NCI-H187 (cell line): ENCODE measurements around the gene PLCL1.

Experiments
- DNase-seq, 2 experiments: peaks; one replicate each; lab custom pipeline; 2025; lab: John Stamatoyannopoulos, UW

Gene PLCL1

DNA sequence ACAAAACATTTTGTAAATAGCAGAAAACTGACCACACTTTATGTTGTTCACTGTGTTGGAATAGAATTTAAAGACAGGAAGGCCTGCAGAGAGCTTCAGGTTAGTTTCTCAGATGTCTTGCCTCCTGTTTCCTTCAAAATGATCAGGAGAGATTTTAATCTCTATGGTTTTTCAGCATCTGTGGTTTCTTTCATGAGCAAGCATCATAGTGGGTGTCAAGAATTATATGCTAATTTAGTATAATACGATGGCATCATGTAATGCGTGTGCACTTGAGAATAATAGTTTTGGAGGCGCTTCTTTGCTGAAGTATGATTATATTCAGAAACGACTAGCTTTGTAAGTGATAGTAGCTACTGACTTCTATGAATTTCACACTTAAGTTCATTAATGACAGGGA lies 149.9 kb downstream of the PLCL1 start:
- DNase-seq = no peak

- DNase-seq = no peak
Measured at GRCh38 chr2:197958592-197959150, 154.3 kb downstream of the PLCL1 start.

DNA sequence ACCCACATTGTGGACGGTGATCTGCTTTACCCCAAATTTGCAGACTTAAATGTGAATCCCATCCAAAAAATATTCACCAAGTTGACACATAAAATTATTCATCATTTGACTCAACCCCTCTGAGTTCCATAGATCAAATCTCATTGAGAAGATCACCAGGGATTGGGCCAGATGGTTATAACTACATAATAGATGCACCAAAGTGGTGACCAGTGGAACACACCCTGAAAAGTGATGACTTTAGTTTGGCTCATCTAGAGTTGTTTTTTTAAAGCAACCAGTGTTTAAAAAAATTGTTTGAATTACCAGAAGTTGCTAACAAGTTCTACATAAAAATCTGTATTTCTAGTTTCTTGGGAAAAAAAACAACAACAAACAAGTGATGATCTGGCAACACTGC lies 155.0 kb downstream of the PLCL1 start:
- no peak for DNase-seq

GRCh38 chr2:197960786-197961185 lies 156.4 kb downstream of the PLCL1 start:
- no peak for DNase-seq

DNA sequence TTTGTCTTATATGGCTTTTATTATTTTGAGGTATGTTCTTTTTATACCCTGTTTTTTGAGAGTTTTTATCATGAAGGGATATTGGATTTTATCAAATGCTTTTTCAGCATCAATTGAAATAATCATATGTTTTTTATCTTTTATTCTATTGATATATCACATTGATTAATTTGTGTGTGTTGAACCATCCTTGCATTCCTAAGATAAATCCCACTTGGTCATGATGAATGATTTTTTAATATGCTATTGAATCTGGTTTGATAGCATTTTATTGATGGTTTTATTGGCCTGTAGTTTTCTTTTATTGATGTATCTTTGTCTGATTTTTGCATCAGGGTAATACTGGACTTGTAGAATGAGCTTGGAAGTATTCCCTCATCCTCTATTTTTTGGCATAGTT lies 160.3 kb downstream of the PLCL1 start:
- DNase-seq = no peak

DNA sequence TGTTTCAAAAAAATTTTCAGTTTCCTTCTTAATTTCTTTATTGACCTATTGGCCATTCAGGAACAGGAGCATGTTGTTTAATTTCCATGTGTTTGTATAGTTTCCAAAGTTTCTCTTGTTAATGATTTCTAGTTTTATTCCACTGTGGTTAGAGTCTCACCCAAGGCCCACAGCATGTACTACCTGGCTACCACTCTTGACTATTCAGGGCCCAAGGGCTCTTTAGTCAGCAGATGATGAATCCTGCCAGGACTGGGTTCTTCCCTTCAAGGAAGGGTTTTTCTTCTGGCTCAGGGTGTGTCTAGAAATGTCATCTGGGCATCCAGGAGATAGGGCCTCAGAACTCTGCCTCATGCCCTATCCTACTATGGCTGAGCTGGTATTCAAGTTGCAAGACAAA lies 161.4 kb downstream of the PLCL1 start:
- no peak for DNase-seq

DNA sequence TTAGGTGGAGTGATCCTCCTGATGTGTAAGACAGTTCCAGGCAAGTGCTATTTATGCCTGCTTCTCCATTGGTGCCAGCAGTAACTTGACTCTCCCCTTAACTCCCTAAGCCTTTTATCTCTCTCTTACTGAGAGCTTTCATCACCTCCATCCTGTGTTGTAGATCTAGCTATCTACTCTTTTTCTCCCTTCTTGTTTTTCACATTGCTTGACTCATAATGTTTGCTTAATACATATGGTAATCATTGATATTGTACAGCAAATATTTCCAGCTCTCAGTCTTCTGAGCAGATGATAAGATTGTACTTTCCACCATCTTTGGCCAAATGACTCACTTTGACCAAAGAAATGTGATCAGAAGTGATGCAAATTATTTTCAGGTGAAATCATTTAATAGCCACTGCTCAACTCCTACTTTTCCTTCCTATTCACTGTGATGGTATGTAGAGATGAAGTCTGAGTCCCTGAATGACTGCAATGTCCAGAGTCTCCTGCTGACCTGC lies 165.0 kb downstream of the PLCL1 start:
- no peak for DNase-seq

GRCh38 chr2:197972061-197972460 lies 167.7 kb downstream of the PLCL1 start:
- no peak for DNase-seq

DNA sequence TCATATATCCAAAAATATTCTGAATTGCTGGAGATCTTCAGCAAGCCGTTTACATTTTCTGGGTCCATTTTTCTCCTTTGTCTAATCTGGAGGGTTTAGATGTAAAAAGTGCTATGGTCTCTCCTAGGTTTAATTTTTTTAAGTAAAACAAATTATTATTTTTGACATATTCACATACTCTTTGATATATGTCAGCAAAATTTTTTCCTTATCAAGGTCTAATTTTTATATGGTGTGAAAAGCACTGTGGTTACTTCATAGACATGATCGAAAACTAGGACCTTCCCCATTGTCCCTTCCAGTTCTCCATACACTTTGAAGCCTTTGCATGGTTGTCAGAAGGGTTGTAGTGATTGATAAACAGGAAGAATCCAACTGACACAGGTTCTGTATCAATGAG lies 168.2 kb downstream of the PLCL1 start:
- no peak for DNase-seq

GRCh38 chr2:197973772-197974171 lies 169.4 kb downstream of the PLCL1 start:
- DNase-seq = no peak

DNA sequence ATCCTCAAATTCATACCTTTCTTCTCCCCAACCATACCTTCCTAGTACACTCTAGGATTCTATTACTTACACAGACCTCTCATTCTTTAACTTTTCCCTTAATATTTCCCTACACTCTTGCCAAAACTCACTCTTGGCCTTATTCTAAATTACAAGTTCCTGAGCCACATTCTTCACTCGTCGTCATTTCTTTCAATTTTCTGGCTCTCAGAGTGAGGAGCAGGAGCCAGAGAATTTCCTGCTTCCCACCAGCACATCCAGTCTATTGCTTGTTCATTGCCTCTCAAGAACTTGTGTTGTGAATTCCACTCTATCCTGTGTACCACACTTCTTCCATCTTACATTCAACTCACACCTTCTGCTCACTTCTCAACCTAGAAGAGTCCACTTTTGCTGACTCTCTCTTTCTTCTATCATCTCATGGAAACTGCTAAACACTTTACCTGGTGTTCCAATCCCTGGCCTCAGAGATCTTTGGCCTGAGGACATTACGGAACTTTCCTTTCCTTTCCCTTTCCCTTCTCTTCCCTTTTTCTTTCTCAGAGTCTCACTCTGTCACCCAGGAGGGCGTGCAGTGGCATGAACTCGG lies 171.6 kb downstream of the PLCL1 start:
- no peak for DNase-seq

DNA sequence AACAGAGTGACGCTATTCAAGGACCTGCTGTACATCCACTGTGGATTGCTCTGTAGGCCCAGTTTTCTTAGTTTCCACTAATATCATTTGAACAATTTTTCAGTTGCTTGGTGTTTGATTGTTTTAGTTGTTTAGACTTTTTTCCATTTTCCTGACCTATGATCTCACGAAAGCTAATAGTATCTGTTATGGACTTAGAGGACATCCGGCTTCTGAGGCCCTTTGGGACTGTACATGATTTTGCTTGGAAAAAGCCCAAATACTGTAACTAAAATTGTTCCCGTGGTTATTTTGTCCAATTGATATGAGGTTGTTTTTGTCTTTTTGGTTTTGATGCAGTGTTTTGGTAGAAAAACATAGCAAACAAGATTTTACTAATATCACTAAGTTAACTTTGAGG lies 174.6 kb downstream of the PLCL1 start:
- no peak for DNase-seq

DNA sequence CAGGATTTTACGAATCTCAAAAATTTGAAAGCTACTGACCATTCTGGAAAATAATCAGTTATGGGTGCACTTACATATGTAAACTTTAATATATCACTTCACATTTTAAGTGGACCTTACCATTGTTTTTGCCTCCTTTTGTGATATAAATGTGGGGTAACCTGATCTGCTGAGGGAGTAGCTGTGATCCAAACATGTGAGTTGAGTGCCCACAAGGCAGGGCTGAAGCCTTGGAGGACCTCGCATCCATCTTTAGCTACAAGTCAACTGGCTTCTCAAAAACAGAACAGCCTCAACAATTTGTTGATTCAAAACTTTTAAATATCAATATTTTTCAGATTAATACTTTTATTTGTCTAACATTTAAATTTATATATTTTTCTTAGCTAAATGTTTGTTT lies 178.2 kb downstream of the PLCL1 start:
- DNase-seq = no peak

GRCh38 chr2:197985029-197985638 lies 180.7 kb downstream of the PLCL1 start:
- no peak for DNase-seq

DNA sequence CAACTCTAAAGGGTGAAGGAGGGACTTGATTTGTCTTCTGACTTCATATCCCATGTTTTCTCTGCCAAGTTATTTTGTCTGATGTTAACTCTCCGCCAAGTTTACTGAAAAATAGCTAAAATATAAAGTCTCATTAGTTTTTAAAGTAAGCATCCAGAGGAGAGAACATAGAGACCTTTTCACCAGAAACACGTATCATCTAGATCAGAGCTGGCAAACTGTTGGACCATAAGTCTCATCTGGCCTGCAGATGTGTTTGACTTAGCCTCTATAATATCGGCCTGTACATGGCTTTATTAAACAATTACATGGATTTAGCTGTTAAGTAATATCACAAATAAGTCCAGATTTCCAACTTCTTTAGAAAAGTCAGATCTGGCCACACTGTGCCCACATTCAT lies 182.6 kb downstream of the PLCL1 start:
- no peak for DNase-seq

- no peak for DNase-seq
Measured at GRCh38 chr2:197990356-197990755, 186.0 kb downstream of the PLCL1 start.

DNA sequence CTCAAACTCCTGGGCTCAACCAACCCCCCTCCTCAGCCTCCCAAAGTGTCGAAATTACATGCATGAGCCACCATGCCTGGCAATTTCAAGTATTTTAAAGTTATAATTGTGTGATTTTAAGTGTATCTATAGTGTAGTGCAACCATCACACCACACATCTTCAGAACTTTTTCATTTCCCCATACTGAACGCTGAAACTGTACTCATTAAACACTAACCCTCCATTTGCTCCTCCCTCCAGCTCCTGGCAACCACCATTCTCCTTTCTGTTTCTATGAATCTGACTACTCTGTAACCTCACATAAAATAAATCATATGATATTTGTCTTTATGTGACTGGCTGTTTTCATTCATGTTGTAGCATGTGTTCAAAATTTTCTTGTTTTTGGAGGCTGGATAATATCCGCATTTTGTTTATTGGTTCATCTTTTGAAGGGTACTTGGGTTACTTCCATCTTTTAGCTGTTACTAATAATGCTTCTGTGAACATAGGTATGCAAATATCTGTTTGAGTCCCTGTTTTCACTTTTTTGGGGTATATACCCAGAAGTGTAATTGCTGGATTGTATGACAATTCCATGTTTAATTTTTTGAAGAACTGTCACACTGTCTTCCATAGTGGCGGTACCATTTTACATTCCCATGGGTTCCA lies 188.2 kb downstream of the PLCL1 start:
- no peak for DNase-seq

GRCh38 chr2:197993363-197993762 lies 189.0 kb downstream of the PLCL1 start:
- DNase-seq = no peak

DNA sequence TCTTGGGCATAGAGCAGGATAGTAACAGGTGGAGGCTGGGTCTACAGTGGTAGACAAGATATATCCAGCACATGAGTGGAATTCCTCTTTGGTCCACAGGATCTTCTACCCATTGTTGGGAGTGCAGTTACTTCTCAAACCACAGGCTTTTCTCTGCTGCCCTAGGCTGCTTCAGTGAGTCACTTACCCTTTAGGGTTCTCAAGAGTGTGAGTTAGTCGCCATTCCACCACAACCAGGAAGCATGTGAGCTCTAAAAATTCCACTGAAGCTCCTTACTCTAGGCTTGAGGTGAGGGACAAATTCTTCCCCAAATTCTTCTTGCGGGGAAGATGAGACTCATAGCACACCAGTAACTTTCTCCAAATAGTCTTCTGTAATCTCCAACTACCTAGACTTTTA lies 189.4 kb downstream of the PLCL1 start:
- no peak for DNase-seq

- no peak for DNase-seq
Measured at GRCh38 chr2:197994751-197995150, 190.4 kb downstream of the PLCL1 start.

DNA sequence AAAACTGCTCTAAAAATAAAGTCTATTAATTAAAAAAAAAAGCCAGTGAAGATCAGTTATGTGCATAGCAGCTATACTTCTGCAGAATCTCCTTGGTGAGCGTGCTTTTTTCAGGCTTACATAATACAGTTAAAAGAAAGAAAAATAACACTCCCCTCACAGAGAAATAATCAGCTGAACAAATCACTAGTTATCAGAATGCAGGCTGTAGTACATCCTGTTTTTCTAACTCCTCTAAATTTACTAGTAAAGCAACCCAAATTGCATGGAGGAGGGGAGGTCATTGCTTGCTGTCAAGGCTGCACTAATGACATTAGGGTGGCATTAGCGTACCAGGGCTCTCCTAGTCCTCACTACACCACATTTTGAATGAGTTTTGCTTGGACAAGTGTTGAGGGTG lies 192.2 kb downstream of the PLCL1 start:
- no peak for DNase-seq

DNA sequence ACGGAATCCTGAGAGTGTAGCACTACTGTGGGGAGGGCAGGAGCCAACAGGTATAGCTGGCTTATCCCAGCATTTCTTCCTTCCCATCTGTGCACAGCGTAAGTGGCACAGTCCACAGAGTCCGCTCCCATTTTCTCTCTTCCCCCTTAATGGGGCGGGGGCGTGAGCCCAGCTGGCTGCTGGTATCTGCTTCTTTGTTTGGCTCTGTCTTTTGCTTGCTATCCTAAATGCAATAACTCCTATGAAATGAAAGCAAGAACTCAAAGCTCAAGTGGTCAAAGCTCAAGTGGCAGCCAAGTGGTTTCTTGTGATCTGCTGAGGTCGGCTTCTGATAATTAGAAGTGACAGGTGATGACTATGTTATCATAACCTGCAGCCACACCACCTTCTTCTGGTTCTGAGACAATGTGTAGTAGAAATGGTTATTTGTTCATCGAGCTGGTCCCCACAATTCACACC lies 192.7 kb downstream of the PLCL1 start:
- DNase-seq = peak; percentile 26 to 38

DNA sequence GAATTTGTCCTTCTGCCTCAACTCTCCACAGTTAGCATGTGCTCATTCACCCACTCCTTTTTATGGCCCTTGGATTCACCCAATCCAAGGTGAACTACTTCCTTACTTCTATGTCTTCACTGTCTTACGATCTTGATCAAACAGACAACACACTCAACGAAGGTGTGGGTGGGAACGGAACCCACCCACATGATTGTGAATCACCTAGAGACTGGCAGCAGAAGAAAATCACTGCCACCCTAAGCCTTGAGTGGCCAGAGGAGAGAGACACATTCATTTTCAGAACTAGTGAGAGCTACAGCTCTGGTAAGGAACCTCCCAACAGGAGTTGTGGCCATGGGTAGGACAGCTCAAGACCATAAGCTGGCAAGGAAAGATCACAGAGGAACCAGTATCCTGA lies 194.3 kb downstream of the PLCL1 start:
- DNase-seq = no peak
